Measurements from ENCODE around the gene CRISPLD2. TPM values are rescaled to one million over a fixed set of nuclear protein-coding genes. Genes with fewer than 3 reads are reported as not detected.

The CRISPLD2 gene
- total RNA-seq, 1 experiment from 2014 or later, result 3.0 TPM

- DNase-seq (ENCODE audit: low read depth), result no peak
These were observed 19.4 kb upstream of the CRISPLD2 start for GRCh38 chr16:84800158-84800978.

GRCh38 chr16:84803146-84803545, 16.6 kb upstream of the CRISPLD2 start:
- no peak for DNase-seq (ENCODE audit: low read depth)

DNA sequence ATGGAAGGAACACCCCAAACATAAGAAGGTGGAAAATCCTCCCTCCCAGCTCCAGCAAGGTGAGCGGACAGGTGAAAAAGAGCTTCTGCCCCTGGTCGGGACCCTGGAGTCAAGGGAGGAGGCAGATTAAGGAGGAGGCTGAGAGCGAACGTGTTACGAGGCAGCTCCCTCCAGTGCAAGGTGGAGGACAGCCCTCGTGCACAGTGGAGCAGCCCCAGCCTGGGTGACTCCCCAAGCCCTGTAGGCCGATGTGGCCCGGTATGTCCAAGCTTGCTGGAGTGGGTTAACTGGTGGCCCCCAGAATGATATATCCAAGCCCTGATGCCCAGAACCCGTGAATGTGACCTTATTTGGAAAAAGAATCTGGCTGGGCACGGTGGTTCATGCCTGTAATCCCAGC, 15.5 kb upstream of the CRISPLD2 start:
- no peak for DNase-seq (ENCODE audit: low read depth)

- DNase-seq (ENCODE audit: low read depth), result peak; percentile 17
These were observed 13.4 kb upstream of the CRISPLD2 start for GRCh38 chr16:84806256-84806889.

DNA sequence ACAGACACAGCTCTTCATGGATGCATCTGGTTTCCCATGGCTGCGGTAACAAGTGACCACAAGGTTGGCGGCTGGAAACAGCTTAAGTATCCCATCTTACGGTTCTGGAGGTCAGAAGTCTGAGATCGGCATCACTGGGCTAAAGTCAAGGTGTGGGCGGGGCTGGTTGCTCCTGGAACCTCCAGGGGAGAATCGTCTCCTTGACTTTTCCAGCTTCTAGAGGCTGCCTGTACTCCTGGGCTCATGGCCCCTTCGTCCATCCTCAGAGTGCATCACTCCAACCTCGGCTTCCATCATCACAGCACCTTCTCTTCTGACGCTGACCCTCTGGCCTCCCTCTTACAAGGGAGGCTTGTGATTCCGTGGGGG, 12.9 kb upstream of the CRISPLD2 start:
- no peak for DNase-seq (ENCODE audit: low read depth)

- DNase-seq (ENCODE audit: low read depth), result no peak
These were observed 12.0 kb upstream of the CRISPLD2 start for GRCh38 chr16:84807776-84808175.

DNA sequence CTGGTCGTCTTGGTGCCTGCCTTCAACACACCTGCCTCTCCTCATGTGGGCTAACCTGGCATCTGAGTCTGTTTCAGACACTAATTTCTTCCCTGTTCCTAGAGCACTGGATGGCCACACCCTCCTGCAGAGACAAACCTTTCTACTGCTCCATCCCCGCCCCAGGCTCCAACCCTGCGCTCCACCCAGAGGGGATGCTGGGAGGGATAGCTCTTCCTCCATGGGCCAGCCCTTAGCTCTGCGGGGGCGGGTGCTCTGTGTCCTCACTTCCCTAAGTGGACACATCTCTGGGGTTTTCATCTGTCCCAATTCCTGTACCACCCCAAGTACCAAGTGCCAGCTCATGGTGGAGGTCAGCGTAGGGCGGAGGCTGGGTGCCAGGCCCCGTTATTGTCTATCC, 11.0 kb upstream of the CRISPLD2 start:
- DNase-seq (ENCODE audit: low read depth), result no peak

DNA sequence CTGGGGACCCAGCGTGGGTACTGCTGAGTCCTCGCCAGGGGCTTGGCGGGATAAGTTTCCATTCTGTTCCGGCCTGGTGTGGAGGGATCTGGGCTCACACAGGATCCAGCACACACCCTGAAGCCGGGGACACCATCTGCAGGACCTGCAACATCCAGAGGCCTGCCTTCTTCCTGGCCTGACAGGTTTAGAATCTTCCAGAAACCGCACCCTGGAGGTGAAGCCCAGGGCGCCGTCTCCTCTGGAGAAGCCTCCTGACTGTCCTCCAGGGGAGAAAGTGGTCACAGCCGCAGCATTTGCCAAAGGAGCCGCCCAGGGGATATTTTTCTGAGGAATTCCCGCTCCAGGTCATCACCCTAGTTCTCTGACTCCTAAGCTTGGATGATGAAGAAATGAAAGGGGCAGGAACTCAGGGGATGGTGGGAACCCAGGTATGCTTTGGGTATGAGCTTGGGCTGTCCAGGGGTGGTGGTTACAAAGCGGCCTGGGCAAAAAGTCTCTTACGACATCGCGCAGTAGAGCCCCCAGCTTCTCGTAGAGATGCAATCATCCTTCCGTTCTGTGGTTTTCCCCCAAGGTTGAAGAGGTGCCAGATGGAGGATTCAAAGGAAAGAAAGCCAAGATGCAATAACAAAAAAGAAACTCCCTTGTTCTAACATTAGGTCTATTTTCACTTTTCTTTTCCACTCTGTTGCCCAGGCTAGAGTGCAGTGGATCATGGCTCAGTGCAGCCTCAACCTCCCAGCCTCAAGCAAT, 9.1 kb upstream of the CRISPLD2 start:
- no peak for DNase-seq (ENCODE audit: low read depth)

DNA sequence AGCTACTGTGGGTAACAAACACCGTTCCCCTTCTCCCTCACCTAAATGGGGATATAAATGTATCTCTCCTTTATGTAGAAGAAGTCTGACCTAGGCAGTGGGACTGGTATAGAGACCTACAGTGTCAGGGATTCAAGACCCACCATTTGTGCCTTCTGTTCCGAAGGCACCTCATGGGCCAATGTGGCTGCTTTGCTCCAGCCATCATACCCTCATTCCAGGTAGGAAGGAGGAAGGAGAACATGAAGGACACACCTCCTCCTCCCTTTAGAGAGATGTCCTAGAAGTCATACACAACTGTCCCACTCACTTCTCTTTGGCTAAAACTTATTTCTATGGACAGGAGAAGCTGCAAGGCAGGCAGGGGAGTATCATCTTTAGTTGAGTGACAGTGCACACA, 8.3 kb upstream of the CRISPLD2 start:
- DNase-seq (ENCODE audit: low read depth), result no peak

GRCh38 chr16:84813141-84813934, 6.4 kb upstream of the CRISPLD2 start:
- no peak for DNase-seq (ENCODE audit: low read depth)

DNA sequence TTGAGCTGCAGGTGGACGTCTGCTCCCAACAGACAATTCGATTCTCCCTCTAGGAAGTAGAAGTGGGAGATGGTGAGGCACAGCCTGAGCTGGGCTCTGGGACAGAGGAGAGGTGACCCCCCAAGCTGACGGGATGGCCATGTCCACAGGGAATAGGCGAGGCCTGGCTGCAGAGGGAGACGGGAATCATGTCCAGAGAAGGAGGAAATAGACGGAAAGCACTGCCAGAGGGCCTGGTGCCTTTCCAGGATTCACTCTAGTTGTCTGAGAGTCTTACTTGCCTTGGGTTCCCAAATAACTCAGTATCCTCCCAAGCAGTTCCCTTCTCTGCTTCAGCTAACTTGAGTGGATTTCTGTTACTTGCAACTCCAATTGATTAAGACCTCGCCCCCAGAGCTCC, 4.3 kb upstream of the CRISPLD2 start:
- DNase-seq (ENCODE audit: low read depth), result no peak

DNA sequence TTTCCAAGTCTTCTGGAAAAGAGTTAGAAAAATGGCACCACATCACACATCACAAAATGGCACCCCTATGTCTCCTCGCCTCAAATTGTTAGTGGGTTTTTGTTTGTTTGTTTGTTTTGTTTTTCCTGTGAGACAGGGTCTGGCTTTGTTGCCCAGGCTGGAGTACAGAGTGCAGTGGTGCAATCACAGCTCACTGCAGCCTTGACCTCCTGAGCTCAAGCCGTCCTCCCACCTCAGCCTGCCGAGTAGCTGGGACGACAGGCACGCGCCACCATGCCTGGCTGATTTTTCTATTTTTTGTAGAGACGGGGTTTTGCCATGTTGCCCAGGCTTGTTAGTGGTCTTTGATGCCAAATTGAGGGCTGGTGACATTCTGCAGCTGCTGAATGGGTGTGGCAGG, 3.8 kb upstream of the CRISPLD2 start:
- no peak for DNase-seq (ENCODE audit: low read depth)

GRCh38 chr16:84816485-84816884, 3.3 kb upstream of the CRISPLD2 start:
- DNase-seq (ENCODE audit: low read depth), result no peak

GRCh38 chr16:84817206-84817605, 2.6 kb upstream of the CRISPLD2 start:
- DNase-seq (ENCODE audit: low read depth), result no peak

DNA sequence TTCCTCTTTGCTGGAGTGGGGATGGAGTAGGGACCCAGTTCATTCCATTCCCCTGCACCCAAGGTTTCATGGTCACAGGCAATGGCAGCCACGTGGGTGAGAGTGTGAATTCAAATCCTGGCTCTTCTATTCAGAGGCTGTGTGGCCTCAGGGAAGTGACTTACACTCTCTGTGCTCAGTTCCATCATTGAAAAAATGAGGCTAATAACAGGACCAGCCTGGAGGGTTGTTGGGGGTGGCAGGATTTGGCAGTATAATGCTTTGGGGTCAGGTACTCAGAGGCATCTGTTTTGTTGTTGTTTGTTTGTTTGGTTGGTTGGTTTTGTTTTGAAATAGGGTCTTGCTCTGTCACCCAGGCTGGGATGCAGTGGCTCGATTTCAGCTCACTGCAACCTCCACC, 2.2 kb upstream of the CRISPLD2 start:
- DNase-seq (ENCODE audit: low read depth), result no peak

DNA sequence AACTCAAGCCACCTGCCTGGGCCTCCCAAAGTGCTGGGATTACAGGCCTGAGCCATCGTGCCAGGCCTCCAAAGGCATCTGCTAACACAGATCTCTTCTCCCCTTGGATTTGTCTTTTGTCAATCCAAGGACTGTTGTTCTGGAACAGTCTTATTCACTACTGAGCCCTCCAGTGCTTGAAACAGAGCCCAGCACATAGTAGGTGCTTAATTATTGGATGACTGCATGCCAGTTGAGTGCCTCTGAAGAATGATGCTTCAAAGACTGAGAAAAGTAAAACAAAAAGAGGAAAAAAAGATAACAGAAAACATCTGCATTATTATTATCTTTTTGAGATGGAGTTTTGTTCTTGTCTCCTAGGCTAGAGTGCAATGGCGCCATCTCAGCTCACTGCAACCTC, 1.7 kb upstream of the CRISPLD2 start:
- no peak for DNase-seq (ENCODE audit: low read depth)

- DNase-seq (ENCODE audit: low read depth), result no peak
These were observed 669 bp upstream of the CRISPLD2 start for GRCh38 chr16:84818989-84819643.

GRCh38 chr16:84820305-84820684, 510 bp downstream of the CRISPLD2 start:
- DNase-seq (ENCODE audit: low read depth), result no peak

DNA sequence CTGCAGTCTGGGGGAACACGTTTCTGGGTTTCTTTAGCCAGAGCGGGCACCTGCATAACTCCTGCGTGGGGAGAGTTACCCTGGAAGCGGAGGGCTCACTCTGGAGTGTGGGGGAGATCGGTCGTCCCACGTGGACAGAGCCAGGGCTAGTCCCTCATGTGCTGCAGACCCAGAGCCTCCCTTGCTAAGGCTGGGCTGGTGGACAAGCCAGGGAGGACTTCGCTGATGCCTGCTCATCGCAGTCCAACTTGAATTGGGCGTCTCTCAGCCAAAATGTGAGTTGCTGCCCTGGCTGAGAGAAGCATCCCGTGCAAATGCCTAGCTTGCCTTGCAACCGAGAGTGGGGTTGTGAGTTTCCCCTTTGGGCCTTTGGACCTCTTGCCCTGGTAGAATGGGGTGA, 986 bp downstream of the CRISPLD2 start:
- DNase-seq (ENCODE audit: low read depth), result no peak

DNA sequence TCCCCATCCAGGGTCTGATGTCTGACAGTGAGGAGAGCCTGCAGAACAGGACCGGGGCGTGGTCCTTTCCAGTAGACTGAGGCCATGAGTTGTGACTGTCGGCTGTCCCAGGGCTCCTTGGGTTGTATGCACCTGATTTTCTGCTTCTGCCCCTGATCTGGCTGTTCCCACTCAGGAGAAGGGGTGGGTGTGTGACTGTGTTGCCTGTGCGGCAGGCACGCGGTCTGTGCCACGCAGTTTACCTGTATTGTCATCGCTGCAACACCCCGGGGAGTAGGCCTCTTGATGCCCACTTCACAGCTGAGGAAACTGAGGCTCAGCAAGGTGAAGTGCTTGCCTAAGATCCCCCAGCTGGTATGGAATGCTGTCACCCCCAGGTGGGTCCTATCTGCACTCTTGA, 1.4 kb downstream of the CRISPLD2 start:
- DNase-seq (ENCODE audit: low read depth), result no peak
